ENCODE measurements around the gene DOK3. TPM values are rescaled to one million over a fixed set of nuclear protein-coding genes. Genes with fewer than 3 reads are reported as not detected.

DOK3 gene
- total and polyA plus RNA-seq, 10 of the 15 experiments (the other 5 are each of a cell fraction or from before 2014, with no cell fraction given): 6.6 to 107 (median 52.1) TPM

GRCh38 chr5:177519463-177520235, 10.0 kb upstream of the DOK3 start:
- H3K4me3 ChIP-seq: no peak overlapping the region

More at GRCh38 chr5:177519463-177520235, 10.0 kb upstream of the DOK3 start:
- DNase-seq (ENCODE audit: low read depth, low spot score) (no peak), FAIRE-seq (no peak), ATAC-seq (no peak)
- H3K27me3 ChIP-seq (replicated peaks in 1 of 2; ENCODE audit: control insufficient read depth in 2 of 2, insufficient read depth in 2 of 2, low read length in 1 of 2): no peaks in the 10 kb centered on the region
- H4K20me1 ChIP-seq (ENCODE audit: control insufficient read depth, insufficient read depth): no peaks in the 10 kb centered on the region
- H3K4me2 ChIP-seq (ENCODE audit: control insufficient read depth, insufficient read depth): no peak overlapping the region
- SMC1A ChIA-PET (ENCODE audit: uncharacterized antibody, unreplicated experiment): interaction anchor here (1.2 kb wide), 1 partner anchor 9 kb away, joined by 3 read pairs; no protein-coding TSS in a partner anchor
- H3K4me1 ChIP-seq (ENCODE audit: control insufficient read depth, insufficient read depth, low read length): peaks cover 12% of the 10 kb centered on the region
- H3K9me3 ChIP-seq (replicated peaks; ENCODE audit: control insufficient read depth, insufficient read depth, low read length): no peaks in the 10 kb centered on the region
- BruUV-seq (replicated peaks): no TSS peak
- H3K36me3 ChIP-seq (ENCODE audit: control insufficient read depth in 2 of 2, insufficient read depth in 2 of 2, low read length in 1 of 2): peaks cover 13 to 15% of the 10 kb centered on the region in 2 experiments; a peak in 3 of 4 replicates
- no peak overlapping the region for H3K27ac ChIP-seq (ENCODE audit: control insufficient read depth, insufficient read depth)
- intact Hi-C loops (cut with micrococcal nuclease; ENCODE audit: unreplicated experiment): loop anchor here (5.0 kb wide), 1 partner anchor 33 kb away; the partner anchor contains the start of gene FAM193B
- TF ChIP-seq PML (IDR thresholded peaks at IDR 0.05; ENCODE audit: low read length) (no peak), KLF5 (IDR thresholded peaks at IDR 0.05; ENCODE audit: partially characterized antibody) (no peak), RCOR1 (conservative IDR thresholded peaks at IDR 0.05; ENCODE audit: low read depth, low read length) (no peak), ESRRA (IDR thresholded peaks at IDR 0.05; ENCODE audit: low read length) (no peak), NFYB (IDR thresholded peaks at IDR 0.05; ENCODE audit: insufficient read depth, low read depth, low read length) (no peak), TAF1 (IDR thresholded peaks at IDR 0.05; ENCODE audit: borderline replicate concordance, low read depth, low read length) (no peak), PAX5 (IDR thresholded peaks at IDR 0.05; ENCODE audit: borderline replicate concordance, low read depth, low read length) (no peak)
- H3K9ac ChIP-seq (ENCODE audit: control insufficient read depth, insufficient read depth, low read length): no peak overlapping the region
- POLR2A ChIA-PET: interaction anchor here (0.6 kb wide), 1 partner anchor 39 kb away, joined by 3 read pairs; no protein-coding TSS in a partner anchor
- peaks cover 28% of the 10 kb centered on the region for H3K79me2 ChIP-seq (ENCODE audit: control insufficient read depth, insufficient read depth, low read length)
- RAD21 ChIA-PET (ENCODE audit: unreplicated experiment): interaction anchor here (0.6 kb wide), 1 partner anchor 15 kb away, joined by 3 read pairs; no protein-coding TSS in a partner anchor
- CTCF ChIA-PET: interaction anchor here (1.2 kb wide), 1 partner anchor 102 kb away, joined by 3 read pairs; no protein-coding TSS in a partner anchor
- H2AFZ ChIP-seq (ENCODE audit: control insufficient read depth, low read depth, low read length): no peak overlapping the region
- 79% methylated on average over 13 of the region's 13 CpGs for WGBS (ENCODE audit: insufficient coverage, insufficient replicate concordance, low lambda C conversion rate, missing lambda C conversion rate)
- in situ Hi-C loops (cut with MboI): no loop called here

Data from GM12878 (cell line).